ENCODE data around the gene VAC14.

The VAC14 gene

DNA sequence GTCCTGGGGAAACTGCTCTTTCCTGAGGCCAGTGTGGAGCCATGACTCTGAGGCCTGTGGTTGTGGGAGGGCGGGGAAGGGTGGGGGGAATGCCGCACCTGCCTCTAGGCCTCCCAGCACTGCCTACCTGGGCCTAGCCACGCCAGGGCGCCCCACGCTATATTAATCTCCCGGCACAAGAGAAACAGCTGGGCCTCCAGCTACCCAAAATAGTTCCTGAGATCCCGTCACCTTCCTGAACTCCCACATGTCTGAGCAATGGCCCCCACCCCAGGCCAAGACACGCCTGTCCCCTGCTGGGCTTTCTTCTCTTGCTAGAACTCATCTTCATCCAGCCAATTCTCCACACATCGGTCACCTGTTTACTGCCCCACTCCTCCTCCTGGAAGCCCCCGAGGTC lies 102.1 kb downstream of the VAC14 start:
- peaks cover 4% of the 10 kb centered on the region; the same call in 1 of the 2 replicates for H3K36me3 ChIP-seq (ENCODE audit: insufficient read depth, low read length)
- no peak overlapping the region for H3K4me3 ChIP-seq (ENCODE audit: low read depth, low read length)
- H3K27ac ChIP-seq (ENCODE audit: low read depth, low read length) = no peak overlapping the region
- no peaks in the 10 kb centered on the region for H3K27me3 ChIP-seq (ENCODE audit: insufficient read depth, low read length)
- H3K79me2 ChIP-seq (ENCODE audit: control insufficient read depth, insufficient read depth, low read length, unreplicated experiment) = no peaks in the 10 kb centered on the region
- H3K4me1 ChIP-seq (ENCODE audit: control insufficient read depth, insufficient read depth, low read length, unreplicated experiment) = peaks cover 34% of the 10 kb centered on the region
- H2AFZ ChIP-seq (ENCODE audit: low read length, unreplicated experiment) = no peak overlapping the region

DNA sequence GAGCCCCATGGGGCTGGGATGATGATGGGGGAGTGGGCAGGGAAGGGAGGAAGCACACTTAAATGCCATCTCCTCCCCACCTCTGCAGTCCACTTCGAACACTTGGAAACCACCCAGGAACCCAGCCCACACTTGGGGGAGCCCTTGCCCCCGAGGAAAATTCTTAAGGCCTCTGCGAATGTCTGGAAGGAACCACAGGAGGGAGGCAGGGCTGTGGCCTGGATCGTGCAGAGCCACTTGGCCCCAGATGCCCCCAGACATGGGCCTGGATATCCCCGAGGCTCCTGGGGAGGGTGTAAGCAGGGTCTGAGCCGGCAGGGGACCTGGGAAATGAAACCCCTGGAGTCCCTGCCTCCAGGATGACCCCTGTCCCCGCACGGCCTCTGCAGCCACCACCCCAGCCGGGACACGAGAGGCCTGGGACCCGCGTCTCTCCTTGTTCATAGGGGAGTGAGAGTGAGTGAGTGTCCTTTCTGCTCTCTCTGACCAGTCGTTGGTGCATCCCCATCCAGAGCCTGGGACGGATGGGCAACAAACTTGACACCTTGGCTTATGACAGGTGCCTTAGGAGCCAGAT lies 103.3 kb downstream of the VAC14 start:
- Histone ChIP-seq H3K36me3 (ENCODE audit: insufficient read depth, low read length) (peaks cover 4% of the 10 kb centered on the region; the same call in 1 of the 2 replicates), H2AFZ (ENCODE audit: low read length, unreplicated experiment) (no peak overlapping the region), H3K27ac (ENCODE audit: low read depth, low read length) (no peak overlapping the region), H3K4me1 (ENCODE audit: control insufficient read depth, insufficient read depth, low read length, unreplicated experiment) (peaks cover 34% of the 10 kb centered on the region), H3K79me2 (ENCODE audit: control insufficient read depth, insufficient read depth, low read length, unreplicated experiment) (no peaks in the 10 kb centered on the region), H3K27me3 (ENCODE audit: insufficient read depth, low read length) (no peaks in the 10 kb centered on the region), H3K4me3 (ENCODE audit: low read depth, low read length) (no peak overlapping the region)

DNA sequence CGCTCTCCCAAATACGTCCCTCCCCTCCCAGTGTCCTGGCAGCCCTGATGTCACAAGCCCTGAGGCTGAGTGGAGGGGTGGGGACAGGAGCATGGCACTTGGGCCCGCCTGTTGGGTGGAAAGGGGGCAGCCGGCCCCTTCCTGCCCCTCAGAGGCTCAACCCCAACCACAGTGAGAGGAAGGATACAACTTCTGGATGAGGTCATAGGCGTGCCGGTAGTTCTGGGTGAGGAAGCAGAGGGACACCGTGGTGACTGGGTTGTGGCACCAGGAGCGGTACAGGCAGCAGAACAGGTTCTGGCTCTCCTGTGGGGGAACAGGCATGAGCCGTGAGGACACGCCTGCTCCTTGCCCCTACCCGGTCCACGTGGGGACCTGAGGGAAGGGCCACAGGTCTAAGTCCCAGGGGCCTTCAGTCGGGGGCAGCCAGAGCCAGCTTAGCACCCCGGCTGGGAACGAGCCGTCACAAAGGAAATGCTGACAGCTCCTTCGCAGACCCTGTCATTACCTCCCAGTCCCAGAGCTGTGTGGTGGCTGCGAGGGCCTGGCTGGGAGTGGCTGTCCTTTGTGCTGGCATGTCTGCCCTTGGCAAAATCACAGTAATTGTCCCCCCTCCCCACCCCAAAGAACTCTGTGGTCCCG lies 103.9 kb downstream of the VAC14 start:
- Histone ChIP-seq H3K4me1 (ENCODE audit: control insufficient read depth, insufficient read depth, low read length, unreplicated experiment) (peaks cover 35% of the 10 kb centered on the region), H3K27me3 (ENCODE audit: insufficient read depth, low read length) (no peaks in the 10 kb centered on the region), H3K36me3 (ENCODE audit: insufficient read depth, low read length) (peaks cover 4% of the 10 kb centered on the region; the same call in 1 of the 2 replicates), H3K79me2 (ENCODE audit: control insufficient read depth, insufficient read depth, low read length, unreplicated experiment) (no peaks in the 10 kb centered on the region), H2AFZ (ENCODE audit: low read length, unreplicated experiment) (no peak overlapping the region), H3K4me3 (ENCODE audit: low read depth, low read length) (no peak overlapping the region), H3K27ac (ENCODE audit: low read depth, low read length) (no peak overlapping the region)

DNA sequence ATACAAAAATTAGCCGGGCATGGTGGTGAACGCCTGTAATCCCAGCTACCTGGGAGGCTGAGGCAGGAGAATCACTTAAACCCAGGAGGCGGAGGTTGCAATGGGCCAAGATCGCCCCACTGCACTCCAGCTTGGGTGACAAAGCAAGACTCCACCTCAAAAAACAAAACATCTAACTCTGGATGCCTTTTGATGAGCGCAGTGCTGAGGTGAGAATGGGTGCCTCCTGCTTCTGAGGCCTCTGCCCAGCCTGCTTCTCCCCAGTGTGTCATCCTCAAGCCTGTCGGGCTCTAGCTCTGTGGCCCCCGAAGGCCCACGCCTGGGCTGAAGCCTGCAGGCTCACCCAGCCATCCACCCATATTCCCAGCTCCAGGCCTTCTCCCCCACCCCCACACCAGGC lies 104.6 kb downstream of the VAC14 start:
- no peak overlapping the region for H3K4me3 ChIP-seq (ENCODE audit: low read depth, low read length)
- no peaks in the 10 kb centered on the region for H3K27me3 ChIP-seq (ENCODE audit: insufficient read depth, low read length)
- no peaks in the 10 kb centered on the region for H3K79me2 ChIP-seq (ENCODE audit: control insufficient read depth, insufficient read depth, low read length, unreplicated experiment)
- no peak overlapping the region for H2AFZ ChIP-seq (ENCODE audit: low read length, unreplicated experiment)
- H3K27ac ChIP-seq (ENCODE audit: low read depth, low read length) = no peak overlapping the region
- peaks cover 4% of the 10 kb centered on the region; the same call in 1 of the 2 replicates for H3K36me3 ChIP-seq (ENCODE audit: insufficient read depth, low read length)
- H3K4me1 ChIP-seq (ENCODE audit: control insufficient read depth, insufficient read depth, low read length, unreplicated experiment) = peaks cover 42% of the 10 kb centered on the region

DNA sequence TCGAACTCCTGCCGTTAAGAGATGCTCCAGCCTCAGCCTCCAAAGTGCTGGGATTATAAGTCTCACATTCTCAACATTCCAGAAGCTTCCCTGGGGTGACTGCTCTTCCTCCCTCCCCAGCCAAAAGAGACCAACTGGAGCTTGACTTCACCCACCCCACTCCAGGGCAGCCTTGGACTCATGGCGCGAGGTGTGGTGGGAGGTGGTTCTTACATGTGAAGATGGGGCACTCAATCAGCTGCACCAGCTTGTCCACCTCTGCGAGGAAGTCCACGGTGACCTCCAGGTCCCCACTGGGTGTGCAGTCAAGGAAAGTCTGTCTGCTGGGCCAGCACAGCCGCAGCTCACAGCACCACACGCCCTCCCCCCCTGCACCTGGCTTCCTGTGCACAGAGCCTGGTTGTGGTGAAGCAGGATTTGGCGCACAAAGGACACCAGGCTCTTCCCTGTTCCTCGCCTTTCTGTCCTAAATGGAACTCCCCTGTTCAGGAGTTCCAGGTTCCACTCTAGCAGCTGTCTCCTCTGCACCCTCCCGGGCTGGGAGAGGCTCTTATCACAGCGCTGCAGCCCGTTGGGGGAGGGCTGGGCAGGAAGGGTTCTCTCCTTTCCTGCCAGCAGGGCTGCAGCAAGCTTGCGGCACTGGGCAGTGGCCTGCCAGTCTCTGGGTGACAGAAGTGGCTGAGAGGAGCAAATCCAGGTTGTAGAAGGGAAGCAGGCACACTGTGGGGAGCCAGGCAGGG lies 105.5 kb downstream of the VAC14 start:
- Histone ChIP-seq H2AFZ (ENCODE audit: low read length, unreplicated experiment) (no peak overlapping the region), H3K27me3 (ENCODE audit: insufficient read depth, low read length) (no peaks in the 10 kb centered on the region), H3K79me2 (ENCODE audit: control insufficient read depth, insufficient read depth, low read length, unreplicated experiment) (no peaks in the 10 kb centered on the region), H3K4me1 (ENCODE audit: control insufficient read depth, insufficient read depth, low read length, unreplicated experiment) (peaks cover 51% of the 10 kb centered on the region), H3K27ac (ENCODE audit: low read depth, low read length) (no peak overlapping the region), H3K36me3 (ENCODE audit: insufficient read depth, low read length) (peaks cover 4% of the 10 kb centered on the region; the same call in 1 of the 2 replicates), H3K4me3 (ENCODE audit: low read depth, low read length) (no peak overlapping the region)

DNA sequence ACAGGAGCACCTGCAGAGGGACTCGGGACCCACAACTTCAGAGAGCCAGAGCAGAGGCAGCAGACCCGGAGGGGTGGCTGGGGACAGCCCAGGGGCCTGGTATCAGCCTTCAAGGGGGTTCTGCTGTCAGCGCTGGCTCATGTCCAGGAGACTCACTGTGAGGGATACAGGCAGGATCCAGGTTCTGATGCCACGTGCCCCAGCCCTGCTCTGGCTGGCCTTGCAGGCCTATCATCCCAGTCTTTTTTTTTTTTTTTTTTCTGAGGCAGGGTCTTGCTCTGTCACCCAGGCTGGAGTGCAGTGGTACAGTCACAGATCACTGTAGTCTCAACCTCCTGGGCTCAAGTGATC lies 106.1 kb downstream of the VAC14 start:
- Histone ChIP-seq H3K79me2 (ENCODE audit: control insufficient read depth, insufficient read depth, low read length, unreplicated experiment) (no peaks in the 10 kb centered on the region), H3K36me3 (ENCODE audit: insufficient read depth, low read length) (peaks cover 4% of the 10 kb centered on the region; the same call in 1 of the 2 replicates), H3K4me3 (ENCODE audit: low read depth, low read length) (no peak overlapping the region), H3K27me3 (ENCODE audit: insufficient read depth, low read length) (no peaks in the 10 kb centered on the region), H3K27ac (ENCODE audit: low read depth, low read length) (peak overlapping the region; percentile 69), H2AFZ (ENCODE audit: low read length, unreplicated experiment) (no peak overlapping the region), H3K4me1 (ENCODE audit: control insufficient read depth, insufficient read depth, low read length, unreplicated experiment) (peaks cover 55% of the 10 kb centered on the region)

DNA sequence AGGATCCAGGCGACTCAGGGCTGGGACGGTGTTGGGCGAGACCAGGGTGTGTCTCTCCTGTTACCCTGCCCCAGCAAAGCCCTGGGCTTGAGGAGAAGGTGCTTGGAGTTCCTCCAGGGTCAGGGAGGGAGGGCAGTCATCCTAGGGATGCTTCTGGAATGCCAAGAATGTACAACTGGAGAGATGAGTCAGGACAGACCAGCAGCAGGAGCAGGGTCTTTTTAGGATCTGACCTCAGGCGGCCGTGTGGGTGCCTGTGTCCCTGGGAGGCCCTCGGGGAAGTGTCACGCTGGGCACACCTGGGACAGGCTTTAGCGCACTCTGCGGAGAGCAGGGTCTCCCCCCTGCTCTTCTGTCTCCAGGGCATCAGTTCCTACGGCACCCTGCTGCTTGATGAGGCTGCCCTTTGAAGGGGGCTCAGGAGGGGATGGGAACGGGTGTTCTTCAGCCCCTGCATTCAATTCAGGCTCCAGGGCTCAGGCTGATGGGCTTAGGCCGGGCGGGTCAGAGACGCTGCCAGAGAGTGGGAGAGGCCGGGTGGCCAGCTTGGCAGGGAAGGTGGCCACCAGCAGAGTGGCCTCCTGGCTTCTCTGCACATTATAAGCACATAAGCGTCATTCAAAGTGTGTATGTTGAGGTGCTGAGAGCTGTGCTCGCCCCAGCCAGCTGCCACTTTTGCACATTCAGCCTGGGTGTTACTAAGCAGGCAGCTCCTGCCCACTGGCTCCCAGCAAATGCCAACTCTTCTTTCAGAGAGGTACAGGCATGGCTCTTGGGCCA lies 106.7 kb downstream of the VAC14 start:
- Histone ChIP-seq H3K36me3 (ENCODE audit: insufficient read depth, low read length) (peaks cover 4% of the 10 kb centered on the region; the same call in 1 of the 2 replicates), H3K79me2 (ENCODE audit: control insufficient read depth, insufficient read depth, low read length, unreplicated experiment) (no peaks in the 10 kb centered on the region), H3K4me3 (ENCODE audit: low read depth, low read length) (no peak overlapping the region), H3K4me1 (ENCODE audit: control insufficient read depth, insufficient read depth, low read length, unreplicated experiment) (peaks cover 55% of the 10 kb centered on the region), H2AFZ (ENCODE audit: low read length, unreplicated experiment) (no peak overlapping the region), H3K27ac (ENCODE audit: low read depth, low read length) (peak overlapping the region; percentile 69), H3K27me3 (ENCODE audit: insufficient read depth, low read length) (no peaks in the 10 kb centered on the region)

DNA sequence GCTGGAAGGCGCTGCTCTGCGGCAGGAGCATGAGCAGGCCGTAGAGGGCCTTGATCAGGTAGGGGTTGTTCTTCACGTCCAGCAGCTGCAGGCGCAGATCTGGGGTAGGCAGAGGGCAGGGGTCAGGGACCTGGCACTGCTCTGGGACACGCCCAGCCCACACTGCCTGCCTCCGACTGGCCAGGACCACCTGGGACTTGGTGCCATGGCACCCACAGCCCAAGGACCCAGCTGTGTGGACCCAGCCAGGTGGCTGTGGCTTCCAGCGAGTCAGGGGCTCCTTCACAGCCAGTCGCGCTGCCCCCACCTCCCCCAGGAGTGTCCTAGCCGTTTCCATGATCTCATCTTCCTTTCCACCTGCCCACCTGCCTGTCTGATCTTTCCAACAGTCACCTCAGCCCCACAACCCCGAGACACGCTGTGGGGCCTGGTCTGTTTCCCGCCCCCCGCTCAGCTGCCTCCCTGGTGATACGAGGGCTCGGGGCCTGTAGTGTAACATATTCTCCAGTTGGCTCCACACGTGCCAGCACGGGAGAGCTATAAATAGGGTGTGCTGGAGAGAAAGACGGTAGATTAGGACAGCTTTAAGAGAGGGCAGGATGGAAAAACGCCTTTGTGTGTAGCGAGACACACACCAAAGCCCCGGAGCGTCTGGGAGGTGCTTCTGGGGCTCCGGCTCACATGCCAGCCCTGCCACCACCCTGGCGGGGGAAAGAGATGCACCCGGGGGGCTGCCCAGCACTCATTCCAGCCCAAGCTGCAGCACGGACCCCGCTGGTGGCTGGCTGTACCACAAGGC lies 107.9 kb downstream of the VAC14 start:
- Histone ChIP-seq H3K4me1 (ENCODE audit: control insufficient read depth, insufficient read depth, low read length, unreplicated experiment) (peaks cover 62% of the 10 kb centered on the region), H3K36me3 (ENCODE audit: insufficient read depth, low read length) (no peaks in the 10 kb centered on the region)

DNA sequence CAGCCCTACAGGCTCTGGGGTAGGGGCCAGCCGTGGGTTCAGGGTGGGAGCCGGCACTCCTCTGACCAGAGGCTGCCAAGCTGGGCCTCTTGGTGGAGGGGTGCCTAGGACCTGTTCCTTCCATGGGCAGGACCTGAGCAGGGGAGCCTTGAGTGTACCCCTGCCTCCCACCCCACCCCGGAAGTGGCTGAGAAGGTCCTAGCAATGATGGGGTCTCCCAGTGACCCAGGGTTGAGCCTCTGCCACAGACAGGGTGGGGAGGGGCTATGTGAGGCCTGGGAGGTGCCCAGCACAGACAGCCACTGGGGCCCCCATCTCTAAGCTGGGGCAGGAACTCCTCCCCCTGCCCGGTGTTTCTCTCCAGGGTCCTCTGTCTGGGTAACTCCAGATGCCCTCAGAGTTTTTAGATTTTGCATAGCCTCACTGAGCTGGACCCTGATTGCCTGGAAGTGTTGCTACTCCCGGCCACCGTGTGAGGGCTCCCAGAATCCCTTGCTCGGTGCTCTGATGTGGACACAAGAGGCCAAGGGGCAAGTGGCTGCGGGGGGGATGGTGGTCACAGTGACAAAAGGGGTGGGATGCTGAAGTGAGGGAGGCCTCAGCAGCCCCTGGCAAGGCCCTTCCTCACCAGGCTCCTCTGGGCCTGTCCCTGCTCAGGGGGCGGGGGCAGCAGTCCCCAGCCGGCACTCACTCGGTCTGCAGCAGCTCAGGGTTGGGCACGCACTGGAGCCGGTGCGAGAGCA lies 108.7 kb downstream of the VAC14 start:
- no peak overlapping the region for H2AFZ ChIP-seq (ENCODE audit: low read length, unreplicated experiment)
- H3K27ac ChIP-seq (ENCODE audit: low read depth, low read length) = peak overlapping the region; percentile 36; the same call in 1 of the 2 replicates
- H3K4me3 ChIP-seq (ENCODE audit: low read depth, low read length) = no peak overlapping the region
- no peaks in the 10 kb centered on the region for H3K27me3 ChIP-seq (ENCODE audit: insufficient read depth, low read length)
- H3K36me3 ChIP-seq (ENCODE audit: insufficient read depth, low read length) = no peaks in the 10 kb centered on the region
- H3K79me2 ChIP-seq (ENCODE audit: control insufficient read depth, insufficient read depth, low read length, unreplicated experiment) = no peaks in the 10 kb centered on the region
- peaks cover 70% of the 10 kb centered on the region for H3K4me1 ChIP-seq (ENCODE audit: control insufficient read depth, insufficient read depth, low read length, unreplicated experiment)

More for the DNA sequence above, 107.9 kb downstream of the VAC14 start:
- Histone ChIP-seq H3K27me3 (ENCODE audit: insufficient read depth, low read length) (no peaks in the 10 kb centered on the region), H3K4me3 (ENCODE audit: low read depth, low read length) (no peak overlapping the region), H2AFZ (ENCODE audit: low read length, unreplicated experiment) (no peak overlapping the region), H3K79me2 (ENCODE audit: control insufficient read depth, insufficient read depth, low read length, unreplicated experiment) (no peaks in the 10 kb centered on the region), H3K27ac (ENCODE audit: low read depth, low read length) (peak overlapping the region; percentile 69)
